D341Med (cell line): ENCODE measurements around the gene ULBP2.
"Not testable (repeated sequence)": the region's sequence is repeated elsewhere in the genome, so short reads cannot be mapped to it uniquely, and the experiment has no call there.

Experiments
- DNase-seq: peaks from one replicate; pipeline ENCODE4 v3.0.0; 2012; ENCODE audit warnings: low spot score

The ULBP2 gene

GRCh38 chr6:149909701-149910470, 31.9 kb upstream of the ULBP2 start:
- DNase-seq, result no peak

- DNase-seq, result no peak
These were observed 31.1 kb upstream of the ULBP2 start for GRCh38 chr6:149910721-149911151.

GRCh38 chr6:149912680-149913079, 29.1 kb upstream of the ULBP2 start:
- DNase-seq, result not testable (repeated sequence)

GRCh38 chr6:149913085-149913484, 28.7 kb upstream of the ULBP2 start:
- no peak for DNase-seq

- no peak for DNase-seq
These were observed 28.1 kb upstream of the ULBP2 start for GRCh38 chr6:149913540-149914240.

GRCh38 chr6:149915970-149916865, 25.6 kb upstream of the ULBP2 start:
- no peak for DNase-seq

- DNase-seq, result no peak
These were observed 24.1 kb upstream of the ULBP2 start for GRCh38 chr6:149917679-149918078.

GRCh38 chr6:149918151-149918905, 23.5 kb upstream of the ULBP2 start:
- DNase-seq, result no peak

GRCh38 chr6:149919126-149919833, 22.5 kb upstream of the ULBP2 start:
- not testable (repeated sequence) for DNase-seq

GRCh38 chr6:149919834-149920225, 22.0 kb upstream of the ULBP2 start:
- DNase-seq, result no peak

GRCh38 chr6:149921361-149921760, 20.5 kb upstream of the ULBP2 start:
- DNase-seq, result no peak

GRCh38 chr6:149922091-149922490, 19.7 kb upstream of the ULBP2 start:
- not testable (repeated sequence) for DNase-seq

GRCh38 chr6:149922642-149923326, 19.0 kb upstream of the ULBP2 start, which contains the start of gene RAET1G:
Gene RAET1G (minus strand): TSS chr6:149923121. CDS start chr6:149923010, 111 bp downstream.
- DNase-seq, result peak; percentile 73

GRCh38 chr6:149923327-149923986, 18.4 kb upstream of the ULBP2 start:
- DNase-seq, result no peak

- no peak for DNase-seq
These were observed 17.4 kb upstream of the ULBP2 start for GRCh38 chr6:149924206-149924932.

GRCh38 chr6:149924933-149925252, 16.9 kb upstream of the ULBP2 start:
- no peak for DNase-seq

GRCh38 chr6:149925253-149925973, 16.4 kb upstream of the ULBP2 start:
- DNase-seq, result no peak

GRCh38 chr6:149925974-149926777, 15.6 kb upstream of the ULBP2 start:
- DNase-seq, result peak; percentile 76
